Rectal smooth muscle tissue (tissue), 1 donor: ENCODE results near the gene TBC1D30.
"Not testable (repeated sequence)": the region's sequence is repeated elsewhere in the genome, so short reads cannot be mapped to it uniquely, and the experiment has no call there.

Experiments
- H3K27ac ChIP-seq: one replicate; pipeline ENCODE4 v1.7.0; 2013; ENCODE audit warnings: low read depth, low read length, inconsistent platforms
- H3K27me3 ChIP-seq: one replicate; pipeline ENCODE4 v1.7.0; 2013; ENCODE audit warnings: low read length; ENCODE audit not compliant: control insufficient read depth, insufficient read depth
- H3K36me3 ChIP-seq: one replicate; pipeline ENCODE4 v1.7.0; 2013; ENCODE audit warnings: low read length; ENCODE audit not compliant: control insufficient read depth, insufficient read depth
- H3K4me1 ChIP-seq: one replicate; pipeline ENCODE4 v1.7.0; 2013; ENCODE audit warnings: low read length; ENCODE audit not compliant: control insufficient read depth, insufficient read depth
- H3K4me3 ChIP-seq: one replicate; pipeline ENCODE4 v1.7.0; 2013; ENCODE audit warnings: low read length
- H3K9ac ChIP-seq: one replicate; pipeline ENCODE4 v1.7.0; 2013; ENCODE audit warnings: low read length

TBC1D30 gene

DNA sequence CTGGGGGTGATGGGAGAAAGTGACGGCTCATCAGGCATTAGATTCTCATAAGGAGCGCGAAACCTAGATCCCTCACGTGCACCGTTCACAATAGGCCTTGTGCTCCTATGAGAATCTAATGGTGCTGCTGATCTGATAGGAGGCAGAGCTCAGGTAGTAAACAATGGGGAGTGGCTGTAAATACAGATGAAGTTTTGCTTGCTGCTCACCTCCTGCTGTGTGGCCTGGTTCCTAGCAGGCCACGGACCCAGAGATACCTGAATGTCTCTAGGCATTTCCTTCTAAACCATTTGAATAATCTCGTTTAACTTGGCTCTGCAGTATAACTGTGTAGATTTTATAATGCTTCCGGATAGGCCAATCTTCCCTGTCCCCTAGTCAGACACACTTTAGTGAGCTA is 13.0 kb downstream of the TBC1D30 start:
- no peaks in the 10 kb centered on the region for H3K4me1 ChIP-seq
- no peak overlapping the region for H3K4me3 ChIP-seq
- H3K36me3 ChIP-seq, result no peaks in the 10 kb centered on the region
- no peak overlapping the region for H3K9ac ChIP-seq
- no peaks in the 10 kb centered on the region for H3K27me3 ChIP-seq
- no peak overlapping the region for H3K27ac ChIP-seq

DNA sequence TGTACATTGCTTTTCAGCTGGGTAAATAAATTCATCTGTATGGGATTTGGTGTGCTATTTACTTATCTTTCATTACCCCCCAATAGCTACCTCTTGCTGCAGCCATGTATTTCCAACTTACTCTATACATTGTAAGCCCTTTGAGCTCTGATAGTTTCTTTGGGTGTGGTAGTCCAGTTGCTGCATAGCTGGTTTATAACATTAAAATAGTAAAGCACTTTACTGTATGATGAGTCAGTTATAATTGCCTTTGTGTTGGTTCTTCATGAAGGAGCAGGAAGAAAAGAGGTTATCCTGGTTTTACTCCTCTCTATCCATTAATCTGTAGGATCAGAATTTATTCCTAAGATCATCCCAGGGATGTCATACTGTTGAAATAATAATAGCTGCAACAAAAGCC is 15.7 kb downstream of the TBC1D30 start:
- Histone ChIP-seq H3K9ac (no peak overlapping the region), H3K36me3 (no peaks in the 10 kb centered on the region), H3K27me3 (no peaks in the 10 kb centered on the region), H3K4me3 (no peak overlapping the region), H3K27ac (no peak overlapping the region), H3K4me1 (no peaks in the 10 kb centered on the region)

DNA sequence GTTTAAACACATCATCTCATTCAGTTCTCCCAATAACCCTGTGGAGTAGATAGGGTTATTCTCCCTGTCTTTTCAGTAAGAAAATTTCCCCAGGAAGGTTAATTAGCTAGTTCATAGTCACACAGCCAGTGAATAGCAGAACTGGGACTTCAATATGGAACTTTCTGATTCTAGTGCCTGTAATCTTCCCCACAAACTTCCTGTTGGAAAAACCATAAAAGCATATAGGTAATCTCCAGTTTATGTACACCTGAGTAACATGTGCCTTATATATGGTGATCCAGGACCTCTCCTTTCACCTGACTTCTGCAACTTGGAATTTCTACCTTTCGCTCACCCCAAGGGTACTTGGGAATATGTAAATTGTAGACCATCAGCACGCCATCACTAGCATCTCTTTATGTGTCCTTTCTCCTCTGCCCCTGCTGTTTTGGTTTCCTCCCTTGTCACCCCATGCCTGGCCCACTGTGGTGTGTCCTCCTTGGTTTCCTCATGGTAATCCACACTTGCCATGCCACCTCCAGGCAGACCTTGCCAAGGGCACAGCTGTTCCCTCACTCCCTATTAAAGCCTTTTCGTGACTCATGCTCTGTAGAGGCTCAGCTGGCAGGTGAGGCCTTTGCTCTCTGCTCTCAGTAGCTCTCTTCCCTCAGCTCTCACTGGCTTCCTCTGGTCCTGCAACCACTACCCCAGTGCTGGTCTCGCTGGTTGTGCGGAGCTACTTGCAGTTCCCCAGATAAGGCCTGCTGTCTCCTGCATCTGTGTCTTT is 16.7 kb downstream of the TBC1D30 start:
- no peaks in the 10 kb centered on the region for H3K4me1 ChIP-seq
- H3K27ac ChIP-seq, result no peak overlapping the region
- H3K27me3 ChIP-seq, result no peaks in the 10 kb centered on the region
- no peak overlapping the region for H3K4me3 ChIP-seq
- H3K36me3 ChIP-seq, result no peaks in the 10 kb centered on the region
- no peak overlapping the region for H3K9ac ChIP-seq

DNA sequence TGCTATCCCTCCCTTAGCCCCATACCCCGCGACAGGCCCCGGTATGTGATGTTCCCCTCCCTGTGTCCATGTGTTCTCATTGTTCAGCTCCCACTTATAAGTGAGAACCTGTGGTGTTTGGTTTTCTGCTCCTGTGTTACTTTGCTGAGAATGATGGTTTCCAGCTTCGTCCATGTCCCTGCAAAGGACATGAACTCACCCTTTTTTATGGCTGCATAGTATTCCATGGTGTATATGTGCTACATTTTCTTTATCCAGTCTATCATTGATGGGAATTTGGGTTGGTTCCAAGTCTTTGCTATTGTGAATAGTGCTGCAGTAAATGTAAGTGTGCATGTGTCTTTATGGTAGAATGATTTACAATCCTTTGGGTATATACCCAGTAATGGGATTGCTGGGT is 24.0 kb downstream of the TBC1D30 start:
- H3K27me3 ChIP-seq, H3K4me1 ChIP-seq, H3K9ac ChIP-seq, H3K36me3 ChIP-seq, H3K4me3 ChIP-seq, H3K27ac ChIP-seq: not testable (repeated sequence)

DNA sequence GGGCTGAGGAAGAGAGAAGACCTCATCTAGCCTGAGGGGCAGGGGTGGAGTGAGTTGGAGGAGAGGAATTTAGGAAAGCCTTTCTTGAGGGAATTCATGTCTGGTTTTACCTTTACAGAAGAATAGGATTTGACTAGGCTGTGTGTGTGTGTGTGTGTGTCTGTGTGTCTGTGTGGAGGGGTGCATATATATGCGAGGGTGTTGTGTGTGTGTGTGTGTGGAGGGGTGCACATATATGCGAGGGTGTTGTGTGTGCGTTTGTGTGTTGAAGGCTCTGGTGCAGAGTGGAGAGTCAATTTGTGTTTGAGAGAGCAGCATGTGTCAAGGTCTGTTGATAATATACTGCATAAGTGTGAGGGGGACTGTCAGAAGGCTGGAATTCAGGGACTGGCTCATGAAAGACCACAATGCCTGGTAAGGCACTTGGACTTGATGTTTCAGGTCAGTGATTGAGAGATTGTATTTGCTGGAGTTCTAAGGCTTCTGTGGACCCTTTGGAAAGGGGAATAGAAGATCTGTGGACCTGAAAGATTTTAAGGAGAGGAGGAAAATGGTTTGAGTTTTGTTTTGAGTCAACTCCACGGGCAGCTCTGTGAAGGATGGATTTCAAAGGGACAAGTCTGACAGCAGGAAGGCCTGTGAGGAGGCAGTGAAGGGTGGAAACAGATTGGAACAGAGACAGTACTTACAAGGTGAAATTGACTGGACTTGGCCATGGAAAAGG is 34.6 kb downstream of the TBC1D30 start:
- Histone ChIP-seq H3K36me3 (no peaks in the 10 kb centered on the region), H3K4me1 (no peaks in the 10 kb centered on the region), H3K9ac (no peak overlapping the region)

DNA sequence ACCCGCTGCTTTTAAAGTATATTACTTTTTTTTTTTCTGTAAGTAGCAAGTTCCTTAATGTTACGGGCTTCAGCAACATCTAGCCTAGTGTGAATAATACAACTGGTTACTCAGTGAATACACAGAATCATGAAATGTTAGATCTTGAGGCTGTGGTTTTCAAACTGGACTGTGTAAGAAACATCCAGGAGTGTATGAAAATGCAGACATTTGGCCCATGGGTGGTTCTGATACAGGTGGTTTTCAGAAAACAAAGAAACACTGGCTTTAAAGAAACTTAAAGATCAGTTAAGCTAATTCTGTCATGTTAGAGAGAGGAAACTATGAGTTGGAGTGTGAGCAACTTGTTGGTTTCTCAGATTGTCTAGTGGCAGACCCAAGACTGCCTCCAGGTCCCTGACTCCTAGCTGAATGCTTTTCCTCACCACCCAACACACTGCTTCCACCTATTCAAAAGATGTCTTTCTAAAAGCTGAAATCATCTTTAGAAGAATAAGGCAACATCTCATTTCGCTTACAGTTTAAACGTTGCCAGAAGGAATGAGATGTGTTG is 36.1 kb downstream of the TBC1D30 start:
- Histone ChIP-seq H3K4me3 (no peak overlapping the region), H3K9ac (no peak overlapping the region), H3K27me3 (no peaks in the 10 kb centered on the region), H3K4me1 (no peaks in the 10 kb centered on the region), H3K36me3 (no peaks in the 10 kb centered on the region), H3K27ac (no peak overlapping the region)

More for the DNA sequence above, 34.6 kb downstream of the TBC1D30 start:
- Histone ChIP-seq H3K4me3 (no peak overlapping the region), H3K27me3 (no peaks in the 10 kb centered on the region), H3K27ac (no peak overlapping the region)

DNA sequence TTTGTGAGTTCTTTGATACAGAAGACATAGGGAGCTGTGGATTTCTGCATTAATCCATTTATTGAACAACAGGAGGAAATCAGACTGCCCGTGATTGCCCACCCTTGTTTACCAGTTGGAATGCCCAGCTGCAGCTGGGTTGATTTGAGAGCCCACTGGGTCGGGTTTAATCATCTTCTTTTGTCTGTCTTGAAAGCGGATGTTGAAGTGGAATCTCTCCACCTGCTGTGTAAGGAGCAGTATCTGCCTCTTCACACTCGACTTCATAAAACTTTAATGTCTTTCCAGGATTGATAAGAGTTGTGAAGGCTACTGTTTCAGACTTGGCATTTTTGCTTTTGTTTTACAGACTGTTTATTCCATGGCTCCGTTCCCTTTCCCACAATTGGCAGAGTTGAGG is 39.9 kb downstream of the TBC1D30 start:
- no peak overlapping the region for H3K4me3 ChIP-seq
- no peak overlapping the region for H3K9ac ChIP-seq
- no peaks in the 10 kb centered on the region for H3K36me3 ChIP-seq
- no peak overlapping the region for H3K27ac ChIP-seq
- no peaks in the 10 kb centered on the region for H3K27me3 ChIP-seq
- no peaks in the 10 kb centered on the region for H3K4me1 ChIP-seq

DNA sequence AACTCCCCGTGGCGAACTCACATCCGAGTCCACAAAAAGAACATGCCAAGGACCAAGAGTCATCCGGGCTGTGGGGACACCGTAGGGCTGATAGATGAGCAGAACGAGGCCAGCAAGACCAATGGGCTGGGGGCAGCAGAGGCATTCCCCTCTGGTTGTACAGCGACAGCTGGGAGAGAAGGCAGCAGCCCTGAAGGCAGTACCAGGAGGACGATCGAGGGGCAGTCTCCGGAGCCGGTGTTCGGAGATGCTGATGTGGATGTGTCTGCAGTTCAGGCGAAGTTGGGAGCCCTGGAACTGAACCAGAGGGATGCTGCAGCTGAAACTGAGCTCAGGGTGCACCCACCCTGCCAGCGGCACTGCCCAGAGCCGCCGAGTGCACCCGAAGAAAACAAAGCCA is 50.7 kb downstream of the TBC1D30 start:
- Histone ChIP-seq H3K36me3 (no peaks in the 10 kb centered on the region), H3K4me1 (no peaks in the 10 kb centered on the region), H3K4me3 (no peak overlapping the region), H3K9ac (no peak overlapping the region), H3K27ac (no peak overlapping the region), H3K27me3 (no peaks in the 10 kb centered on the region)

DNA sequence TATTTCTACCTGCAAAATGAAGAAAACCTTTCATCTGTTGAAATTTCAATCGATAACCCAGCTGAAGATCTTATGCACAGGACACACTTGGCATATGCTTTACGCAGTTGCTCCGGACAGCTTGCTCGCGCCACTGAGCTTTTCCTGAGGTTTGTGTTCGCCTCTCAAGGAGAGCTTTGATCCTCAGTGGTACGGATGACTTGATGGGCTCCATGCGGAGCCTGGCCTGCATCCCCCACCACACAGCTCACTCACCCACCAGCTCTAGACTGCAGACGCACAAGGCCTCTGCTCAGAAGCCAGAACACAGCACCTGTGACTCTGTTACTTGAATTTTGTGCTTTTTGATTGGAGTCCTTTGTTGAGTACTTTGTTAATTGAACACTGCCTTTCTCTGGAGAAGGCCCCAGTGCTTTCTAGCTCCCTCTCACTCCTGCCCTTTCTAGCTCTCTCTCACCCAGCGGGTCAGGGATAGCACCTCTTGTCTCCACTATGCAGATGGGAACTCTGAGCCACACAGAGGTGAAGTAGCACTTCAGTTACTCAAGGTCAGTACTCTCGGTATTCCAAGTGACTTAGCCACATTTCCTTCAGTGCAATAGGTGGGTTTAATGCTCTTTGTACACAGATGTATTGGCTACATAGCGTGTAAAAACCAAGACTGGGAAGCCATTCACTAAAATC is 52.1 kb downstream of the TBC1D30 start:
- Histone ChIP-seq H3K4me1 (no peaks in the 10 kb centered on the region), H3K27ac (no peak overlapping the region)

DNA sequence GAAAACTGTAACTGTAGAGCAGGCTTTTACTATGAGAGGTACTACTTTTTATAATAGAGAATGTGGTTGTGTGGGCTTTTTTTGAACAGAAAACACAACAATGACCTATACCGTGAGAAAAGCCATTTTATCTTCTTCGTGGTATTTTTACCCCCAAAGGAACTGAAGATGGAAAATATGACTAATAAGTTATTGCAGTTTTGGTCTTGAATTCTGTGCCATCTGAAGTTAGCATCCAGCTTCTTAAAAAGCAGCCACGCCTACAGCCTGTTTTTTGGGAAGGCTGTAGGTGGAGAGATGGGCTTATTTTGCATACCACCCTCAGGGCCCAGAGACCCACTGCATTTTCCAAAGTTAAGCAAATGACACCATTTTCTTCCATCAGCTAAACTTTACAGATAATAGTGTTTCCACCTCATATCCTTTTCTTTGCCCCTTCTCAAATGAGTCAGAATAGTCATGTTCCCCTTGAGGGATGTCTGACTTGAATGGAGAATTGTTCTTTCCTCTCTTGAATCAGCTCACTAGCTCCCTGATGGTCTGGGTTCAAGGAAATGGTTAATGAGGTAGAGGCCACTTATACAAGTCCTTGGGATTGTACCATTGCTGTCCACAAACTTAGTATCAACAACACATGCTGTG is 53.0 kb downstream of the TBC1D30 start:
- Histone ChIP-seq H3K36me3 (no peaks in the 10 kb centered on the region), H3K27me3 (no peaks in the 10 kb centered on the region), H3K9ac (no peak overlapping the region), H3K4me1 (no peaks in the 10 kb centered on the region), H3K27ac (no peak overlapping the region), H3K4me3 (no peak overlapping the region)

More for the DNA sequence above, 52.1 kb downstream of the TBC1D30 start:
- Histone ChIP-seq H3K4me3 (no peak overlapping the region), H3K27me3 (no peaks in the 10 kb centered on the region), H3K36me3 (no peaks in the 10 kb centered on the region), H3K9ac (no peak overlapping the region)

DNA sequence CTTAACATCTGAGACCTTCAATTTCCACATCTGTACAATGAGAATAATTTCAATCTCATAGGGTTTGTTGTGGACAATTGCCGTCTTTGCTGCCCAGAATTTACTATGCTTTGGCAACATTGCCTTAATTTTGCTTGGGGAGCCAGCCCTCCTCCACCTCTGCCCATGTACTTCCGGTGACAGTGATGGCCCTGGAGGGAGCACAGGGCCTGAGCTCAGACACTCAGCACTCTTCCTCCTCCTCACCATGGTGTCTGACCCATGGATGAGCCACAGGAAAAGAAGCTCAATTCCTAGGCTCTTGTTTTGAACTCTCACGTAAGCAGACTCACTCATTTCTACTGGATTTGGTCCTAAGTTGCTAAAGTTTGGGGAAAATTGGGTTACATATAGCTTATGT is 58.2 kb downstream of the TBC1D30 start:
- H3K36me3 ChIP-seq, result no peaks in the 10 kb centered on the region
- H3K27me3 ChIP-seq, result no peaks in the 10 kb centered on the region
- H3K4me3 ChIP-seq, result no peak overlapping the region
- no peak overlapping the region for H3K9ac ChIP-seq
- H3K4me1 ChIP-seq, result no peaks in the 10 kb centered on the region
- H3K27ac ChIP-seq, result no peak overlapping the region
